HG03521 (cell line): ENCODE results near the gene VAMP2.

ENCODE experiments used
- ATAC-seq: cut with Tn5 transposase; IDR thresholded peaks from one replicate; pipeline ENCODE4 v1.9.1; 2021; ENCODE audit warnings: mild to moderate bottlenecking, moderate library complexity; ENCODE audit not compliant: unreplicated experiment

Gene VAMP2

DNA sequence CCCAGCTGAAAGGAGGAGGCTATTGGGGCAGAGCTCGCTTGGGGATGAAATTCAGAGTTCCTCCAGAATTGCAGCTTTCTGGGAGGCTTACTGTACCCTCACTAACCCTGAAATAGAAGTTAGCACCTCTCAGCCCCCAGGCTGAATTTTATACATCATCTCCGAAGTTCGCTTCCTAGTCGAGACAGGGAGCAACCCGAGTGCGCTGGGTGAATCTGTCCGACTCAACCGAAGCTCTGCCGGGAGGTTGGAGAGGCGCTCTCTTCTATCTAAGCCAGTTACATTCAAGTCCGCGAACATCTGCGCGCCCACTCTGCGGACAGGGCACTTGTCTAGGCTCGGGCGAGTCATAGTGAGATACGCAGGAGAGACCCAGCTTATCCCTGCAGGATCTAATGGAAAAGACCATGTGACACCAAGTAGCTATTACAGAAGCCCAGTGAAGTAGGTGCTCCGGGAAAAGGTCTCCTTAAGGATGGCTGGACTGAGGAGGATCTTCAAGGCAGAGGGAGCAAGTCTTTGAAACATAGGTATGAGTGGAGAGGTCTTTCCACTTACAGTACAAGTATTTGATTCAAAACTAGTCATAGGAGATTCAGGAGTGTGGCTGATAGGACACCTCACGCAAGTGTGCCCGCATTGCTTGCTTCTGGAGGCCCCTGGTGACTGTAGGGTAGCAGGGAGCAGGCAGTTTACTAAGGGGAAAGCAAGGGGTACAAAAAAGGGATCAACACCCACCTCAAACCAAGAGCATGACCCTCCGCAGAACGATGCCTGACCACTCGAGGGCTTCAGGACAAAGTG is 38.2 kb downstream of the VAMP2 start:
- ATAC-seq: no peak

DNA sequence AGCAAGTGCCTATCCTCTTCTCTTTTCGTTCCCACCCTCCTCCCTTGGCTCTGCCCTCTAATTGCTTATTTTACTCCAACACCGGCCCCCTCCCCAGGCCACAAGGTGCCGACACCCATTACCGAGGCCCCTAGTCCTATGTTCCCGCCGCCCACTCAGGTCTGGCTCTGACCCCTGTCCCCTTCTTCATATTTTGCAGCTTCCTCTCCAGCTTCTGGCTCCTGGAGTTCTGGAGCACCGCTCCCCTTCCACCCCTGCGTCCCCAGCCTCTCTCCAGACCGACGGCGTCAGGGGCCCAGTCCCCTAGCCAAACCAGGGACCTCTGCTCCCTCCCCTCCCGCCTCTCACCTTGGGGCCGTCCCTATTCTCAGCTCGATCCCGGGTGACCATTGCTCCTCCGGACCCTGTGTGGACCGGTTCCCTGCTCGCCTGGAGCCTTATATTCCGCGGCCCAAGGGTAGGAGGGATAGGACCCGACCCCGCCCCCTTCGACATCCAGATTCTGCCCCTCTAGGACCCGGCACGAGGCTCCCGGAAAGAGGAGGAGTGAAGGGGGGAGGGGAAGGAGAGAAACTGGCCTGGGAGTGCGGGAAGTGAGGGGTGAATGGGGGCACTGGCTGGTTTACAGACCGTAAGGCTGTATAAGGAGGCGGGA is 38.9 kb downstream of the VAMP2 start, which contains the start of gene HES7:
Gene HES7 (minus strand): TSS at position 412 of the 655 bp plus-strand sequence. CDS start 22 bp downstream, at position 390.
- no peak for ATAC-seq

GRCh38 chr17:8122924-8123694 is 39.6 kb downstream of the VAMP2 start:
- no peak for ATAC-seq

DNA sequence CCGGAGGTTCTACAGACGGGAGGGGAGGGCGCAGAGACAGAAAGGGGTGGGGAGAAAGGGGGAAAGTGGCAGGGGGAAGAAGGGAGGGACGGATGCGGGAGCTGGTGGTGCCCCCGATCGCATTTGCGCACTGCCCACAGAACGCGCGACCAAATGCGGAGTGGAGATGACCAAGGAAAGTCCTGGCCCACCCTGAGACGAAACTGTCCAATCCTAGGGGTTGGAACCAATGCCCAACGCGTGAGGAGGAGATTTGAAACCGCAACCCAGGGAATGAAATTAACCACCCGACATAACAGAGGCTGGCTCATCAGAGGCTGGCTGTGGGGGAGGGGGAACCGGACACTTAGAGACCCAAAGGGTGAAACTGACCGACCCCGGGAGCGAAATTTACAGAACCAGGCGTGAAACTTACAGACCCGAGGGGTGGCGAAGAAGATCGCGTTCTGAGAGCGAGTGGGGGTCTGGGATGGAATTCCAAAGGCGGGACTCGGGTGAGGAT is 40.3 kb downstream of the VAMP2 start:
- ATAC-seq: no peak

- no peak for ATAC-seq
Observed at GRCh38 chr17:8121681-8122421, 40.9 kb downstream of the VAMP2 start.

DNA sequence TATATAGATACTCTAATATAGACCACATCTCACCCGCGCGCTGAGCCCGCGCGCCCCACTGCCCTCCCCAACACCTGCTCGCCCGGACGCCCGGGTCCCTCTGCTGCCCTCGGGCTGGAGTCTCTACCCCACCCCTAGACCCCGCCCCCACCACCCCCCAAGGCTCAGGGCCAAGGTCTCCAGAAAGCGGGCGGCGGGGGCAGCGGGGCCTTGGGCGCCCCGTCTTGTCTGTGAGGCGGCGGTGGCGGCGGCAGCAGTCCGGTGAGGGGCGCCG is 41.4 kb downstream of the VAMP2 start:
- ATAC-seq: no peak

- no peak for ATAC-seq
Observed at GRCh38 chr17:8120520-8121406, 42.0 kb downstream of the VAMP2 start.

DNA sequence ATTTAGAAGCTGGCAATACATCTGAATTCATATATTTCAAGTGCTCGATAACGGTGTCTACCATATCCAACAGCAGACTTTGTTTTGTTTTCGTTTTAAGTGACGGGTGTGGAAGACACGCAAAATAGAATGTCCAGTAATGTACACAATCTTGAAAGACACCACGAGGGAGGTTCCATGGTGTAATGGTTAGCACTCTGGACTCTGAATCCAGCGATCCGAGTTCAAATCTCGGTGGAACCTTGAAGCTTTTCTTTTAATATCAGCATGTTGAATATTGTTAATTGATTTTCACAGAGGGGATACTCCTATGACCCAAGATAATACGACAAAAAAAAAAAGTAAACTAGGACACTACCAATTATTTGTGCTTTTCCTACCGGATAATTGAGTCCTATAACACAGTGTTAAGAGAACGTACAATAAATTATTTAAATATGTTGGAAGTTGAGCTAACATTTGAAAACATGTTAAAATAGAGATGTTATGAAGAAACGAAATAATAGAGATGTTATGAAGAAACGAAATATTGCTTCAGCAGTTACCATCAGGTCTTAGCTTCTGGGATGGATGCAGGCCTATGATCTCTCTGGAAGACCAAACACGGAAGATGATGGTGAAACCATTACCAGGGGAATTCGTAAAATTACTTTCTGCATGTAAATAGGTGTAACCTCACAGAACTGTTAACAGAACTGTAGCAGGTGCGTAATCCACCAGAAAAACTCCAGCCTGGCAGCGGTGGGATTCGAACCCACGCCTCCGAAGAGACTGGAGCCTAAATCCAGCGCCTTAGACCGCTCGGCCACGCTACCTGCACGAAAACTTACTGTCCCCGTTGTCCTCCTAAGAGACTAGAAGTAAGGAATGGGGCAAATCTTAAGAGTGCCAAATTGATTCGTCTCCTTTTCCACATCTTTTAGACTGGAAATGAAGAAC is 42.9 kb downstream of the VAMP2 start:
- ATAC-seq: no peak

DNA sequence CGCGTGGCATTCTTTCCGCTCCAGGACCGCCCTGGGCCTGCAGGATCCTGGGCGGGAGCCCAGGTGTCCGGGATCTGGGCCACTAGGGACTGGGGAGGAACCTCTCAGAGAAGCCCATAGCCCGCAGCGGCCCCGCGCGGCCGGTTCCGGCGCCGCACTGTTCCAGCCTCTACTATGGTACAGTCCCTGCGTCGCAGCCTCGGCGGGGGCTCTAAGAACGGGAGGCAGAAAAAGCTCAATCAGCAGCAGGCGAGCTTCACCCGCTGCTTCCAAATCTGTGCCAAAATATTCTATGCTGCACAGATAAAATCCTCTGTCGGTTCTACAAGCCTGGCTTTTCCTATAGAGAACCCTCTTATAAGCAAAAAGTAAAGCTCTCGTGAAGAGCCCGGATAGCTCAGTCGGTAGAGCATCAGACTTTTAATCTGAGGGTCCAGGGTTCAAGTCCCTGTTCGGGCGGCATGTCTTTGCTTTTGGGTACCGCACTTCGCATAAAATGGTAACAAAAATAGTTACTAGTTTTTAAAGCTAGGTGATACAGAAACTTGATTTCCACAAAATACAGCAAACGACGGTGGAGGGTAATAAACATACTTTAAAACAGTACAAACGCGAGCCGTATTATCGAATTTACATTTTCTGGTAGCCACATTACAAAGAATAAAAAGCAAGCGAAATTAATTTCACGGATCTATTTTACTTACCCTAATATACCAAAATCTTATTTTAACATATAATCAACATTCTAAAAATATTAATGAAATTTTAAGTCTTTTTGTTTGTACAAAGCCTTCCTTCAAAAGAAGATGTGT is 43.8 kb downstream of the VAMP2 start:
- ATAC-seq: peak; percentile 38

GRCh38 chr17:8117980-8118768 is 44.6 kb downstream of the VAMP2 start, which contains the start of gene ALOXE3:
Gene ALOXE3 (minus strand): TSS chr17:8118514. CDS start chr17:8117990, 524 bp downstream.
- ATAC-seq: no peak

DNA sequence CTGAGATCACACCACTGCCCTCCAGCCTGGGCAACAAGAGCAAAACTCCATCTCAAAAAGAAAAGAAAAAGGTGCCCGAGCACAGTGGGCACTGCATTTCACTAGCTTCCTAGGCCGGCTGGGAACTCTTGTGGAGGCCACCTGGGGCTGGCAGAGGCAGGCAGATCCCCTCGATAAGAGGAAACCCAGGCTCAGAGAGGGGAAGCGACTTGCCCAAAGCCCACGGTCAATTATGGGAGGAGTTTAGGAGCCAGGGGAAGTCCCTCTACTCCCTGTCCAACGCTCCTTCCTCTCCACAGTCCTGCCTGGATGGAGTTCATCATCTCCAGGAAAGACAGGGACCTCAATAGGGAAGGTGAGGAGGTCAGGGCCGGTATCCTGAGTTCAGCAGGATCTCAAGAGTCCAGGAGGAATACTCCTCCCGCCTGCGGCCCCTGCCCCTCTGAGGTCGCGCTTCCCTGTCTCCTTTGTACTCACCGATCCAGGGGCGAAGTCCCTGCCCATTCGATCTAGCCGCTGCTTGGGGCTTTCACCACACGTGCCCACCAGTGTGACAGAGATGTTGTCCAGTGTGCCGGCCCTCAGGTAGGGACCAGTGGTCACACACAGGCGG is 45.3 kb downstream of the VAMP2 start:
- ATAC-seq: no peak

DNA sequence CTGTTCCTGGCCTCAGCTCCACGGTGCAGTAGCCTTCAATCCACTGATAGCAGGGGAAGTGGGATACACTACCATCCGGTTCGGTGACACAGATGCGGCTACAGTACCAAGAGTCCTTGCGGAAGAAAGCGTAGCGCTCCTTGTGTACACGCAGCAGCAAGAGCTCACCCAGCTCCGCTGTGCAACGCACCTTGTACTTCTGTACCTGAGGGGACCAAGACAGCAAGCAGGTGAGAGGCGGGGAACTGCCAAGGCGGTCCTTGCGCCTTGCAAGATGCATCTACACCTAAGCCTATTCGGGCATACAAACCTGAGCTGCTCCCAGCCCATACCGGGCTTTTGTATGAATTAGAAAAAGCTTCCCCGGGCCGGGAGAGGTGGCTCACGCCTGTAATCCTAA is 46.0 kb downstream of the VAMP2 start:
- ATAC-seq: no peak

DNA sequence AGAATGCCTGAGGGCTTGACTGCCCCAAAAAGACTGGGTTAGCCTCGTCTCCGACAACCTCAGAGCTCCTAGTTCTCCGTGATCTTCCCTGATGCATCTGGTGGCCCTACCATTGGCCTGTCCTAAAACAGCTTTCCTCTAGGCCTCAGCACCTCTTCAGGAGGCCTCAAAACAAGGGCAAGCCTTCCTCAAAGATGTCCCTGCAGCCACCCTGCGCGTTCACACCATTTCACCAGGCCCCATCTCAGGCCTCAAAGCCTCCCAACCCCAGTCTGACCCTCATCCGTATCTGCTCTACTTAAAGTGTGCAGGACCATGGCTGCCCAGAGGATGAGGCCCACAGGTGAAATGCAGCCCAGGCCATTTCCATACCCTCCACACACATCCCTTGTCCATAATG is 51.8 kb downstream of the VAMP2 start:
- no peak for ATAC-seq

GRCh38 chr17:8110456-8110804 is 52.3 kb downstream of the VAMP2 start:
- ATAC-seq: no peak

DNA sequence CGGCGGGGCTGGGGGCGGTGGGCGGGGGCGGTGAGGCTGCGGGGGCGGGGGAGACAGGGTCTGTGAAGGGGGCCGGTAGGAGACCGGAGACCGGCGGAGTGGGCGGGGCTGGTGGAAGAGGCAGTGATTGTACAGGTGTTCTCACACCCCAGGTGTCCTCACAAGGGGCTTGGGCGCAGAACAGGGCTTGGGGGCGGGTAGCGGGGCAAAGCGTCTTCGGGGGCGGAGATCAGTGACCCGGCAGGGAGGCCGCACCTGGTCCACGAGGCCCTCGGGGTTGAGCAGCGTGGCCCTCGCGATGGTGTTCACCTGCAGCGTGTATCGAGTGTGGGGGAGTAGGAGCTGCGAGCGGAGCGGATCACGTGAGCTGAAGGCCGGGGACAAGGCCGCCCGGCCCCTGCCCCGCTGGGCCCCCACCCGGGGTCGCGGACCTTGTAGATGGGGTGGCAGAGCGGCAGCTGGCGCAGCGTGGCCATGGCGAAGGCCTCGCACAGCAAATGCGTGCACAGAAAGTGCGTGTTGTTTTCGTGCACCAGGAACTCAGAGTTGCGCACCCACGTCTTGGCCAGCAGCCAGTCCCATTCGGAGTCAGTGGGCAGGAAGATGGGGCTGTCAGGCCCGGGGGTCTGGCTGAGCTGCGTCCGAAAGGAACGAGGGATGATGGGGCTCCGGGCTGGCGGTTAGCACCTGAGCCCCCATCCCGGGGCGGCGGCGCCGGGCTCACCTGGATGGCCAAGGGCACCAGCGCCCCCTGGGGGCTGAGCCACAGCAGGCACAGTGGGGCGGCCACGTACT is 52.9 kb downstream of the VAMP2 start:
- ATAC-seq: no peak
